Measurements from ENCODE around the gene TECTA.

Gene TECTA

GRCh38 chr11:121180183-121180582, 79.1 kb downstream of the TECTA start:
- DNase-seq: no peak

- DNase-seq: no peak
These were observed 87.7 kb downstream of the TECTA start for GRCh38 chr11:121188776-121189175.

- DNase-seq: no peak
These were observed 90.8 kb downstream of the TECTA start for GRCh38 chr11:121191818-121192217.

- peak; percentile 80 for DNase-seq
These were observed 93.9 kb downstream of the TECTA start for GRCh38 chr11:121194731-121195596.

- DNase-seq: no peak
These were observed 97.4 kb downstream of the TECTA start for GRCh38 chr11:121198491-121198890.

GRCh38 chr11:121199516-121199915, 98.5 kb downstream of the TECTA start:
- no peak for DNase-seq

- DNase-seq: no peak
These were observed 105.8 kb downstream of the TECTA start for GRCh38 chr11:121206810-121207209.

- DNase-seq: no peak
These were observed 106.6 kb downstream of the TECTA start for GRCh38 chr11:121207485-121208115.

GRCh38 chr11:121210445-121211080, 109.5 kb downstream of the TECTA start:
- DNase-seq: no peak

- DNase-seq: no peak
These were observed 110.6 kb downstream of the TECTA start for GRCh38 chr11:121211626-121212025.

GRCh38 chr11:121212536-121213361, 111.7 kb downstream of the TECTA start:
- DNase-seq: peak; percentile 53

- DNase-seq: no peak
These were observed 112.4 kb downstream of the TECTA start for GRCh38 chr11:121213362-121213893.

- DNase-seq: no peak
These were observed 113.8 kb downstream of the TECTA start for GRCh38 chr11:121214861-121215260.

- DNase-seq: no peak
These were observed 120.6 kb downstream of the TECTA start for GRCh38 chr11:121221496-121222200.

GRCh38 chr11:121223161-121223560, 122.1 kb downstream of the TECTA start:
- no peak for DNase-seq

- no peak for DNase-seq
These were observed 124.3 kb downstream of the TECTA start for GRCh38 chr11:121225382-121225781.

GRCh38 chr11:121226415-121227263, 125.6 kb downstream of the TECTA start:
- no peak for DNase-seq

- no peak for DNase-seq
These were observed 127.8 kb downstream of the TECTA start for GRCh38 chr11:121228851-121229250.

GRCh38 chr11:121229495-121230215, 128.6 kb downstream of the TECTA start:
- DNase-seq: no peak

GRCh38 chr11:121231576-121232278, 130.7 kb downstream of the TECTA start:
- no peak for DNase-seq
